IPS-18c (cell line): ENCODE results near the gene POLN.
"Not testable (repeated sequence)": the region's sequence is repeated elsewhere in the genome, so short reads cannot be mapped to it uniquely, and the experiment has no call there.

ENCODE experiments used
- H3K4me3 ChIP-seq: 2 replicates; pipeline ENCODE4 v1.7.0; 2013; ENCODE audit warnings: low read depth, mild to moderate bottlenecking, low read length, moderate library complexity; ENCODE audit not compliant: insufficient read depth
- H3K9me3 ChIP-seq: one replicate; pipeline ENCODE4 v1.6.1; 2013; ENCODE audit warnings: mild to moderate bottlenecking, low read length, moderate library complexity; ENCODE audit not compliant: control insufficient read depth, insufficient read depth

Gene POLN

GRCh38 chr4:2202789-2203188 lies 39.1 kb downstream of the POLN start:
- H3K9me3 ChIP-seq, H3K4me3 ChIP-seq: not testable (repeated sequence)

- Histone ChIP-seq H3K4me3 (no peak overlapping the region), H3K9me3 (no peaks in the 10 kb centered on the region)
Measured at GRCh38 chr4:2194496-2194895, 47.4 kb downstream of the POLN start.

- H3K4me3 ChIP-seq: no peak overlapping the region
- no peaks in the 10 kb centered on the region for H3K9me3 ChIP-seq
Measured at GRCh38 chr4:2193326-2193725, 48.6 kb downstream of the POLN start.

- Histone ChIP-seq H3K9me3 (peaks cover 5% of the 10 kb centered on the region), H3K4me3 (no peak overlapping the region)
Measured at GRCh38 chr4:2186865-2187172, 55.1 kb downstream of the POLN start.

- no peak overlapping the region for H3K4me3 ChIP-seq
- H3K9me3 ChIP-seq: peaks cover 5% of the 10 kb centered on the region
Measured at GRCh38 chr4:2186133-2186864, 55.6 kb downstream of the POLN start.

GRCh38 chr4:2183394-2183793 lies 58.5 kb downstream of the POLN start:
- peaks cover 5% of the 10 kb centered on the region for H3K9me3 ChIP-seq
- H3K4me3 ChIP-seq: no peak overlapping the region

GRCh38 chr4:2182994-2183393 lies 58.9 kb downstream of the POLN start:
- Histone ChIP-seq H3K9me3 (peaks cover 5% of the 10 kb centered on the region), H3K4me3 (no peak overlapping the region)

GRCh38 chr4:2180410-2180809 lies 61.5 kb downstream of the POLN start:
- Histone ChIP-seq H3K9me3 (peaks cover 5% of the 10 kb centered on the region), H3K4me3 (no peak overlapping the region)

GRCh38 chr4:2179717-2180116 lies 62.2 kb downstream of the POLN start:
- no peak overlapping the region for H3K4me3 ChIP-seq
- peaks cover 5% of the 10 kb centered on the region for H3K9me3 ChIP-seq

GRCh38 chr4:2178986-2179385 lies 62.9 kb downstream of the POLN start:
- Histone ChIP-seq H3K9me3 (peaks cover 5% of the 10 kb centered on the region), H3K4me3 (no peak overlapping the region)

GRCh38 chr4:2177443-2178093 lies 64.4 kb downstream of the POLN start:
- H3K9me3 ChIP-seq: peaks cover 5% of the 10 kb centered on the region
- H3K4me3 ChIP-seq: no peak overlapping the region

GRCh38 chr4:2175990-2176698 lies 65.8 kb downstream of the POLN start:
- no peak overlapping the region for H3K4me3 ChIP-seq
- no peaks in the 10 kb centered on the region for H3K9me3 ChIP-seq

GRCh38 chr4:2174061-2174460 lies 67.9 kb downstream of the POLN start:
- H3K9me3 ChIP-seq: no peaks in the 10 kb centered on the region
- no peak overlapping the region for H3K4me3 ChIP-seq

- Histone ChIP-seq H3K9me3 (no peaks in the 10 kb centered on the region), H3K4me3 (no peak overlapping the region)
Measured at GRCh38 chr4:2172627-2173231, 69.2 kb downstream of the POLN start.

- Histone ChIP-seq H3K9me3 (no peaks in the 10 kb centered on the region), H3K4me3 (no peak overlapping the region)
Measured at GRCh38 chr4:2172161-2172560, 69.8 kb downstream of the POLN start.

- H3K4me3 ChIP-seq: no peak overlapping the region
- no peaks in the 10 kb centered on the region for H3K9me3 ChIP-seq
Measured at GRCh38 chr4:2168469-2169319, 73.2 kb downstream of the POLN start.

GRCh38 chr4:2166253-2166652 lies 75.7 kb downstream of the POLN start:
- Histone ChIP-seq H3K4me3 (no peak overlapping the region), H3K9me3 (no peaks in the 10 kb centered on the region)
